Right atrium auricular region (tissue), 2 donors: ENCODE measurements around the gene ST6GALNAC5. TPM values are rescaled to one million over a fixed set of nuclear protein-coding genes. Genes with fewer than 3 reads are reported as not detected.

Source experiments
- DNase-seq: peaks from one replicate; pipeline ENCODE4 v3.0.0-alpha.2; 2019; ENCODE audit warnings: low spot score
- H3K27ac ChIP-seq, 2 donors: fragments of 200-600 bp; sonication (generic); 1 replicate in 1 of 2; 2 replicates in 1 of 2; pipeline ENCODE4 v1.5.1; 2016 to 2019
- H3K27me3 ChIP-seq, 2 donors: fragments of 200-600 bp; sonication (generic); one replicate each; pipeline versions ENCODE4 v1.5.1 to v1.6.0; 2017 to 2019
- H3K36me3 ChIP-seq: fragments of 200-600 bp; sonication (generic); one replicate; pipeline ENCODE4 v1.5.1; 2016
- H3K4me1 ChIP-seq, 2 donors: fragments of 200-600 bp; sonication (generic); one replicate each; pipeline versions ENCODE4 v1.5.1 to v1.6.0; 2017 to 2019
- H3K4me3 ChIP-seq, 2 donors: fragments of 200-600 bp; sonication (generic); 1 replicate in 1 of 2; 2 replicates in 1 of 2; pipeline ENCODE4 v1.5.1; 2017 to 2019; ENCODE audit warnings: mild to moderate bottlenecking in 1 of 2, moderate library complexity in 1 of 2
- H3K9me3 ChIP-seq, 2 donors: fragments of 200-600 bp; sonication (generic); one replicate each; pipeline ENCODE4 v1.5.1; 2019
- CTCF ChIP-seq, 2 donors: fragments of 200-600 bp; sonication (generic); IDR thresholded peaks; one replicate each; pipeline ENCODE4 v1.5.1; 2019; ENCODE audit warnings: antibody characterized with exemption in 2 of 2
- total RNA-seq, 2 donors: library from RNA; depleted of rRNA; stranded (reverse); fragments of >200 nt; gene quantifications; one replicate each; pipeline ENCODE4 v1.1.0, GENCODE V29; 2016

ST6GALNAC5 gene
- total RNA-seq, 2 donors from 2014 or later: 1.8 to 1.9 TPM

GRCh38 chr1:76841460-76841859 lies 25.8 kb upstream of the ST6GALNAC5 start:
- DNase-seq: no peak
- no peak for TF ChIP-seq CTCF (IDR thresholded peaks at IDR 0.05)
- Histone ChIP-seq H3K4me3 (no peak overlapping the region), H3K36me3 (no peaks in the 10 kb centered on the region), H3K9me3 (no peaks in the 10 kb centered on the region), H3K27me3 (no peaks in the 10 kb centered on the region), H3K27ac (no peak overlapping the region), H3K4me1 (no peaks in the 10 kb centered on the region)

- H3K9me3 ChIP-seq: peaks cover 0 to 6% of the 10 kb centered on the region in 2 donors
- no peak overlapping the region for H3K4me3 ChIP-seq
- no peak for TF ChIP-seq CTCF (IDR thresholded peaks at IDR 0.05)
- H3K27me3 ChIP-seq: no peaks in the 10 kb centered on the region
- DNase-seq: no peak
- no peak overlapping the region for H3K27ac ChIP-seq
- H3K4me1 ChIP-seq: no peaks in the 10 kb centered on the region
- no peaks in the 10 kb centered on the region for H3K36me3 ChIP-seq
Observed at GRCh38 chr1:76843821-76844464, 23.3 kb upstream of the ST6GALNAC5 start.

- Histone ChIP-seq H3K4me3 (no peak overlapping the region), H3K36me3 (no peaks in the 10 kb centered on the region), H3K4me1 (no peaks in the 10 kb centered on the region), H3K27me3 (no peaks in the 10 kb centered on the region), H3K9me3 (no peaks in the 10 kb centered on the region), H3K27ac (no peak overlapping the region)
- DNase-seq: no peak
- TF ChIP-seq CTCF (IDR thresholded peaks at IDR 0.05): no peak
Observed at GRCh38 chr1:76854255-76854654, 13.0 kb upstream of the ST6GALNAC5 start.

- Histone ChIP-seq H3K4me3 (no peak overlapping the region), H3K9me3 (no peaks in the 10 kb centered on the region), H3K36me3 (no peaks in the 10 kb centered on the region), H3K27me3 (no peaks in the 10 kb centered on the region), H3K27ac (no peak overlapping the region), H3K4me1 (no peaks in the 10 kb centered on the region)
- TF ChIP-seq CTCF (IDR thresholded peaks at IDR 0.05): no peak
- no peak for DNase-seq
Observed at GRCh38 chr1:76856104-76856503, 11.2 kb upstream of the ST6GALNAC5 start.

GRCh38 chr1:76857138-76857537 lies 10.1 kb upstream of the ST6GALNAC5 start:
- no peak overlapping the region for H3K4me3 ChIP-seq
- H3K27me3 ChIP-seq: no peaks in the 10 kb centered on the region
- H3K4me1 ChIP-seq: no peaks in the 10 kb centered on the region
- DNase-seq: no peak
- no peak overlapping the region for H3K27ac ChIP-seq
- TF ChIP-seq CTCF (IDR thresholded peaks at IDR 0.05): no peak
- H3K36me3 ChIP-seq: no peaks in the 10 kb centered on the region
- H3K9me3 ChIP-seq: no peaks in the 10 kb centered on the region

GRCh38 chr1:76857973-76858372 lies 9.3 kb upstream of the ST6GALNAC5 start:
- DNase-seq: no peak
- Histone ChIP-seq H3K4me1 (no peaks in the 10 kb centered on the region), H3K9me3 (no peaks in the 10 kb centered on the region), H3K36me3 (no peaks in the 10 kb centered on the region), H3K4me3 (no peak overlapping the region), H3K27ac (no peak overlapping the region), H3K27me3 (no peaks in the 10 kb centered on the region)
- TF ChIP-seq CTCF (IDR thresholded peaks at IDR 0.05): no peak
